SIG-M5 treated with dmso at 0.1 percent for 504 hours (cell line): ENCODE data around the gene MIS12.

ENCODE experiments used
- DNase-seq: peaks from one replicate; lab custom pipeline; 2025; ENCODE audit not compliant: unreplicated experiment; lab: John Stamatoyannopoulos, UW

MIS12 gene, protein sequence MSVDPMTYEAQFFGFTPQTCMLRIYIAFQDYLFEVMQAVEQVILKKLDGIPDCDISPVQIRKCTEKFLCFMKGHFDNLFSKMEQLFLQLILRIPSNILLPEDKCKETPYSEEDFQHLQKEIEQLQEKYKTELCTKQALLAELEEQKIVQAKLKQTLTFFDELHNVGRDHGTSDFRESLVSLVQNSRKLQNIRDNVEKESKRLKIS

DNA sequence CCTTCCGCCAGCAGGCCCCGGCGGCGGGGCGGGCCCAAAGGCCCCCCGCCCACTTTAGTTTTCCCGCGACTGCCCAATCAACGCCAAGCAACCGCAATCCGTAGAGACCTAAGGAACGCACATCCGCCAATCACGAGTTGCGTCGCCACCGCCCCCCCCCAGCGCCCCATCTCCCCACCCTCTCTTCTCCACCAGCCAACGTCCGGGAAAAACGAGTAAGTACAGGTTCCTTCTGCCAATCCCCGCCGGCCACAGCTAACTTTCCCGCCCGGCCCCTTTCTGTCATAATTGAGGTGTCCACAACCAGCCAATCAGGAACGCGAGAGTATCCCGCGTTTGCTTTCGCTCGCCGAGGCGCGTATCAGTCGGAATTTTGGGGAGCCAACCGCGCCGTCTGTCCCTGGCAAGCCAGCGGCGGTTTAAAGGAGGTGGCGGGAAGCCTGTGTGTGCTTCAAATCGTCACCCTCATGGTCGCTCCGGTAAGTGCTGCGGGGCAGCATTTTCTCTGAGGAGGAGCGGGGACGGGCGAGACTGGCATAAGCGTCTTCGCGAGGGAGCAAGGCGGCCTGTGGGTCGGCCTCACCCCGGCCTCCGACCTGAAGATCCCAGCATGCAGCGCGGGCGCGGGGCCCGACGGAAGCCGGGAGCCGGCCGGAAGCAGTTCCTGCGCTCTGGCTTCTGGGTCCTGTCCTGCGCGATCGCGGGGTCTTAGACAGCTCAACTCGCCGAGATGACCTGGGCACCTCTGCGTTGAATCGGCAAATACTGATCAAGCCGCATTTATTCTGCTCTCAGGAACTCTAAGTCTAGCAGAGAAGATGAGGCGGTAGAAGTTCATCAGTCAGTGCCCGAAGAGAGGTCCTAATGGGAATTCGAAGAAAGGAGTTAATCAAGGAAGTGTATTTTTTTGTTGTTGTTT, at the start of gene MIS12:
Gene MIS12 (plus strand): TSS at position 361 of the 919 bp plus-strand sequence. CDS start 2,297 bp downstream, outside the sequence.
- DNase-seq: peak; percentile 99

DNA sequence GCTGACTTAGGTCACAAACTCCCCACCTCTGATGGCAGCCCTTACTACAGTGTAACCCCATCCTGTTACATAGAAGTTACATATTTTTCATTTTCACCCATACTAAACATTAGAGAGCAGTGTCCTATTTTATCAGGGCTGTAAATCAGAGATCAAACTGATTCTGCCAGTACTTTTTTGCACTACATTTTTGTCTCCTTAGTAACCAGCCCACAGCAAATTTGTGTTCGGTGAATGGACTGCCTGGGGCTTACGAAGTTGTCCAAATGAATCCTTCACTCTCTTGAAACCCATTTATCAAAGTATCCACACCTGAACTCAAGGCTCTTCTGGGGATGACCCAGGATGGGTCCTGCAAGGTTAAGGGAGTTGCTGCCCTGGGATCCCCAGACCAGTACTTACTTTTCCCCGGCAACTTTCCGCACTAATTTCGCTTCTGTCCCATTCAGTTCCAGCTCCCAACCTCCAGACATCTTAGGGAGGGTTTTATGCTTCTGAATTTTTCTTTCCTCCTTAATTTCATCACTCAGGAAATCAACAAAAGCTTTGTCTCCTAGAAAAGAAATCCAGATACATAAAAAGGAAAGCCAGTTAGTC, 48.5 kb upstream of the MIS12 start:
- no peak for DNase-seq

DNA sequence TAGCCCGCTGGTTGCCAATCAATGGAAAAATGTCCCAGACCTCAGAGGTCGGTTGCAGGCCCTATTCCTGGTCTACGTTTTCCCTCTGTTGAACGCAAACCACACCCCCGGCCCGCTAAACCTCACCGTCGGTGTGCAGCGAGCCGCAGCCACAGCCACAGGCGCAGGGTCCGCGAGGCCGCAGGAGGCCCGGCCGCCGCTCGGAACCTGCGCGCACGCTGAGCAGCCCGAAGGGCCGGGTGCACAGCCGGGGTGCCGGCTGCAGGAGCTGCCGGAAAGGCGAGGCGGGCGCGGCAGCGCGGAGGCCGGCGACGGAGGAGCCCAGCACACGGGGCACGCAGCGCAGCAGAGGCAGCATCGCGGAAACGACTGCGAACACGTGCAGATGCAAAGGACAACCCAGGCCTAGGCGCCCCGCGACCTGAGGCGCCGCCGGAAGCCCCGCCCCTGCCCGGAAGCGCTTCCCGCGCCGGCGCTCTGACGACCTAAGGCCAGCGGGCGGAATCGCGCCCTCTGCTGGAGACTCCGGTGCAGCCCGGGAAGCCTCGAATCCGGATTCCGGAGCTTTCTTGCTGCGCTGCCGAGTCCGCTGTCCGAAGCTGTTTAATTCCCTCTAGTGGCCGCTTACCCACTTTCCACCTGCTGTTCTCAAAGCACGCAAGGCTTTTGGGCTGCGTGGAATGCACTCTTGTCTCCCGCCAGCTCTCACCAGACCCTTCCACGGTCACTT, 47.5 kb upstream of the MIS12 start, which contains the start of gene C1QBP:
Gene C1QBP (minus strand): TSS at position 440 of the 730 bp plus-strand sequence. CDS start 82 bp downstream, at position 358.
- peak; percentile 85 for DNase-seq

DNA sequence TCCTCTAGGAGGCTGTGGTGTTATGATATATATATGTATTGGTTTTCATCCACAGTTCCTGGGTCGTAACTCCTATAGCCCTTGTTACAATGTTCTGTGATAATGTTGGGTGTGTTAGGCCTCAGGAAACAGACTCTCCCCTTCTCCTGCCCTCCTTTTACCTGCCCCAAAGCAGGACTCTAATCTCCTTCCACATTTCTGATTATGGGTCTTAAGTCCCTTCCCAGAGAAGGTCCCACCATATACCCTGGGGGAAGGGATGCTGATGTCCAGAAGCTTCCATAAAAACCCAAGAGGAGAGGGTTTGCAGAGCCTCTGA, 47.0 kb upstream of the MIS12 start:
- DNase-seq: no peak

DNA sequence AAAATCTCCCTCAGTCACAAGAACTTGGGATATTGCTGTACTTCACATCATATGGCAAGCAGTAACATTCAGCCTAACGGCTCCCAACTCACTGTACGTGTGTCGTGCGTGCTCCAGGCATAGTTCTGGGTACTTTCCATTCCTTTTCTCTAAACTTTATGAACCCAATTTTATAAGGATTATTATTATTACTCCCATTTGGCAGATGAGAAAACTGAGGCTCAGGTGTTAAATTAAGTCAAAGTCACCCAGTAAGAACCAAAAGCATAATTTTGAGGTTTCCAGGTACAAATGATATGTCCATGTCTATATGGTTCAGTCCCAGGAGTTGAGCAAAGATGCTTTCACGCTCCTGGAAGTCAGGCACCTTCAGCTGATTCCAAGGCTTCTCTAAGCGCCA, 42.6 kb upstream of the MIS12 start:
- DNase-seq: no peak

DNA sequence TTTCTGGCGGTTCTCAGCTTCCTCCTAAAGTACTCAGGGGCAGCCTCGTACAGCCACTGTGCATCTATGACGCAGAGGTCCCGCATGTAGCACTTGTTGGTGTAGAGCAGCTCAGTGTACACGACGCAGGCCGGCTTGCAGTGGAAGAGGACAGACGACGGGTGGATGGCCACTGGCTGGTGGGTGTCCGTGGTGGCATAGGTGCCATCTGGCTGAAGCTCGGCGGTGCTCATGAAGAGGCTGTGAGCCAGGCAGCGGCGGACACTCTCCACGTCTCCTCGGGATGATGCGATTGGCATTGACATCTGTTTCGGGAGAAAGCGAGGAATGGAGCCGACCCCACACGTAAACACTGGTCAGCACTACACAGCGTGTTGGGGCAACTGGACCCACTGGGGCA, 42.2 kb upstream of the MIS12 start:
- no peak for DNase-seq

DNA sequence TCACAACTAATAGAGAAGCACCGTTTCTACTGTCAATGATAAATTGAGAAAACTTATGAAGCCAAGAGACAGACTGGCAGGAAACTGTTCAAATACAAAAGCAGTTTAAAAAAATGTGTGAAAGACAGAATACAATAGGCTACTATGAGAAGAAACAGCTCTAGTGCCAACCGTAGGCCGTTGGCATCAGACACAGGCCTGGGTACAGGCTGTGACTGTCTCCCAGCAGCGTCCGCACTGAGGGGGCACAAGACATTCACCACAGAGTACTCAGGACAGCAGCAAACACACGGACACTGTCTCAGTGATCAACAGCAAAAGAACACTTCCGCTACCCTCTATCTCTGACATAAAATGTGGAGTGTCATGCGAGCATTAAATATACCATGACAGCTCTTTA, 39.6 kb upstream of the MIS12 start:
- DNase-seq: no peak

DNA sequence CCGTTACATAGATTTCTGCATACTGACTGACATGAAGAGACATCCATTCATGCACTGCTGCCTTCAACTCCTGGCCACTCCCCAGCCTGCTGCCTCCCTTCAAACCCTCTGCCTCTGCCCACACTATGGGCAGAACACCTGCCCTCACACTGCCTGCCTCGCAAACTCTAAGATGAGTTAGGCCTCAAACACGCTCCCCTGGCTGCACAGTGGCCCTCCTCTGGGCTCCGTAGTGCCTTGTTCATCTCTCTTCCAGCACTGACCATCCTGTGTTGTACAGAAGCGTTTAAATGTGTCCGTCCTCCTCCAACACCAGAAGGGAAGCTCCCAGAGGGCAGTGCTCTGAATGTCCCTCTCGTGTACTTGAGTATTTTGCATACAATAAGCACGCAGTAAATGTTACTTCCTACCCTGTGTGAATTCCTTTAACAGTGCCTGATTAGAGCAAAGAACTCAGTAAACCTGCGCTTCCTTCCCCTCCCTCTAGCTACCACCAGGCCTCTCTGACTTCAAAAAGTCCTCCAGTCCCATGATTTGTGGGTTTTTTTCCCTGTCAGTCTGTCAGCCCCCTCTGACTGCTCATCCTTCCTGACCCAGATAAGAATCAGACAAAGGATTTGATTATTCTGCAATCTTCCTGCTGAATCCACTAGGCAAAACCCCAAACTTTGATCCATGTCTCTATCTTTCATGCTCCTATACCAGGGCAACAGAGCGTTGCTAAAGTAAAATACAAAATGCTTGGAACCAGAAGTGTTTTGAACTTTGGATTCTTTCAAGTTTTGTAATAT, 21.5 kb upstream of the MIS12 start:
- no peak for DNase-seq

DNA sequence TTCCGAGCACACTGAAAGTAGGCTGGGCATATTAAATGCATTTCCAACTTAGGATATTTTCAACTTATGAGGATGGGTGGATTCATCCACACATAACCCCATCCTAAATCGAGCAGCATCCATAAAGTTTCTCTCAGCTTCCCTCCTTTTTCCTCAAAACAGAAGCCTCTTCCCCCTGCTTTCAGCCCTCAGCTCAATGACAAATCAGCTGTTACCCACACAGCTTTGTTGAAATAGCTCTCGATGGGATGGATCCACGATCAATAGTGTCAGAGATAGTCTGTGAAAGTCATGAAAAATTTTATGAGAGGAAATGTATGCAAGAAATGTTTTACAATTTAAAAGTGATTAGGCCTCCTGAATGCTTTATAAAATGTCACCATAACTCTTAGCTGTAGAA, 20.1 kb upstream of the MIS12 start:
- no peak for DNase-seq

DNA sequence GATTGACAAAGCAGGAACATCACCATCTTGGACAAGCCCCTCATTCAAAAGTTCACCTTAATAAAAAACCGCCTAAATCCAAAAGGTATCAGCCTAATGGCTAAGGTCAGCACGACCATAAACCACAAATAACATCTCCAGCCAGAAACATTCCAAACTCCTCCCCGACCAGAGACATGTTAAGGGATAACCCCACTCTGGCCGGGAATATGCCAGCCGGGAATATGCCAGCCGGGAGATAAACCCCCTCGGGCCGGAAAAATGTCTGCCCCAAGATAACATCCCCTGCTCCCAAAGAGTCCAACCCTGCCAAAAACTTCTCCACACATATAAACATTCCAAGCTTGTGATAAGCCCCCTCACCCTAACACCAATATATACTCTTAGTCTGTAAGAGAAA, 18.9 kb upstream of the MIS12 start:
- DNase-seq: no peak

DNA sequence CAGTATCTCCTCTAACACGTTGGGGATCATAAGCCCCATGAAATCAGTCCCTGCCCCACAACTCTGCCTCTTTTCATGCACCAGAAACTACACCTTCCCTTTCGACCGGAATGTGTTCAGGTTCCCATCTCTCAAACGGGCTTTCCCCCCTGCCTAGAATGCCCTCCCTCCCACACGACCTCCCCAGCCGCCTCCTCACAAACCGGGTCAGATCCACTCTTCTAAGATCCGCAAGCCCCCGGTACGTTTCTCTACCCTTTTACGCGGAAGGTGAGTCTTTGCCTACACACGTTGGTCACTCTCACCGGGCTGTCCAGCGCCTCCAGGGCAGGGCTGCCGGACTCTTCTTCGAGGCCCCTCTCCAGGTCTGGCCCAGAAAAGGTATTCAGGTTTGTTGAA, 18.3 kb upstream of the MIS12 start:
- DNase-seq: peak; percentile 31

DNA sequence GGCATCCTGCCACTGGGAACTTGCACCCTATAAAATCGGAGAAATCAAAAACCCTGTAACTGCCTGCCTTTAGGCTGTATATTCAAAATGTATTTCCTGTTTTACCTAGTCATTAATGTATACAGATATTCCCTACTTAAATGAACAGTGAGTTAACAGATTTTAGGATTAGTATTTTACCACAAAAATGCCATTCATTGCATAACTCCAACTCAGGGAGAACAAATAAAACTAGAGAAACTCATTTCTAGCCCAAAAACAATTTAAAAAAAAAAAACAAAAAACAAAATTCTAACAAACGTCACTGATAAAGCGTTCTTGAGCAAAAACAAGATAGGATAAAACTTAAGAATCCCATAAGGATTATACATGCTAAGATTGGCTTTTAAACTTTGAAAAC, 13.9 kb upstream of the MIS12 start:
- no peak for DNase-seq

DNA sequence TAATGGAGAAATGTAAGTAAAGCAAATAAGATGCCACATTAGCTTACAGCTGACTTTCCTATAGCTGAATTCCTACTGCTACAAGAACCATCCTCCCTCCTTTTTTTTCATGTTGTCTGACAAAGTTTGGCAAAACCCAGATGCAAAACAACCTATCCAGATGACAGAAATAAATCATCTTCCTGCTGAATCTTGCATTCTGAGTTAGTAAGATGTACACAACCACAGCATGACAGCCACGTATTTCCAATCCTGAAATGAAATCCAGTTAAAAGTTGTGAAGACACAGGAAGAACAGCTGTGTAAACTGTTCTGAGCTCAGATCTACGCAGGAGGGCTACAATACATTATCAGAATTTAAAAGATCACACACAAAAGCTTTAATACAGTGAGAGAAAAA, 12.5 kb upstream of the MIS12 start:
- no peak for DNase-seq

DNA sequence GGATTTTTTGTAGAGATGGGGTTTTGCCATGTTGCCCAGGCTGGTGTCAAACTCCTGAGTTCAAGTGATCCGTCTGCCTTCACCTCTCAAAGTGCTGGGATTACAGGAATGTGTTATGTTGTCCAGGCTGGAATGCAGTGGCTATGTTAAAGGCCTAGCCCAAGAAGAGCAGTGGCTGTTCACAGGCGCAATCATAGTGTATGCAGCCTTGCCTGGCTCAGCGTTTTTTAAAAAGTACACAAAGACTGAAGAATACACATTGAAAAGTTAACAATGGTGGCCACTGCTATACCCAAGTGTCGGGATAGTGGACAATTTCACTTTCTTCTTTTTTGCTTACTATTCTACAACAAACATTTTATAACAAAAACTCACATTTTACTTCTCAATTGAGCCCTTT, 7.4 kb upstream of the MIS12 start:
- no peak for DNase-seq

DNA sequence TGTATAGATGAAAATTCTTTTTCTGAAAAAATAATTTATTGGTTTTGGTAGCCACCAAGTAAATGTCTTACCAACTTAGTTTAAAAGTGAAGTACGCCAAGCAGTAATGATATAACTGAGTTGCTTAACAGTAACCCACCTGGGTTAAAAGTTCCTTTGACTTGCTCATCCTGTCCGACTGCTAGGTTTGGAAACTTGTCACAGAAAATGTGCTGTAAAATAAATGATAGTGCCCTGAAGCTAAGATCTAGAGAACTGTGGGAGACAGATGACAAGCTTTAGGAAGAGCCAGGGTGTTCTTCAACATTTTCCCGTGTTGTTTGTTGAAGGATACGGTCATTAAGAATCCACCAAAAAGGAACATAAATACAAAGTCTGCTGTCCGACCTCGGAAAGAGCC, 5.4 kb upstream of the MIS12 start:
- DNase-seq: no peak

DNA sequence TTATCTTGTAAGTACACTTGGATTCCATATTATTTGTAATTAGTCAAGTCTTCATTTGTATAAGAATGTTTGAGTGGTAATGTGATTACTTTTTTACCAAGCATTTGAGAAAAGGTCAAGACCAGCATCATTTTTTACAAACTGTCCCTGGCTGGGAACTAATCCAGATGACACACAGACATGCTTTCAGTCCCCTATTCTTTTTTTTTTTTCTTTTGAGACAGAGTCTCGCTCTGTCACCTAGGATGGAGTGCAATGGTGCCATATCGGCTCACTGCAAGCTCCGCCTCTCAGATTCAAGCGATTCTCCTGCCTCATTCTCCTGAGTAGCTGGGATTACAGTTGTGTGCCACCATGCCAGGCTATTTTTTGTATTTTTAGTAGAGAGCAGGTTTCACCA, 4.9 kb upstream of the MIS12 start:
- DNase-seq: no peak

DNA sequence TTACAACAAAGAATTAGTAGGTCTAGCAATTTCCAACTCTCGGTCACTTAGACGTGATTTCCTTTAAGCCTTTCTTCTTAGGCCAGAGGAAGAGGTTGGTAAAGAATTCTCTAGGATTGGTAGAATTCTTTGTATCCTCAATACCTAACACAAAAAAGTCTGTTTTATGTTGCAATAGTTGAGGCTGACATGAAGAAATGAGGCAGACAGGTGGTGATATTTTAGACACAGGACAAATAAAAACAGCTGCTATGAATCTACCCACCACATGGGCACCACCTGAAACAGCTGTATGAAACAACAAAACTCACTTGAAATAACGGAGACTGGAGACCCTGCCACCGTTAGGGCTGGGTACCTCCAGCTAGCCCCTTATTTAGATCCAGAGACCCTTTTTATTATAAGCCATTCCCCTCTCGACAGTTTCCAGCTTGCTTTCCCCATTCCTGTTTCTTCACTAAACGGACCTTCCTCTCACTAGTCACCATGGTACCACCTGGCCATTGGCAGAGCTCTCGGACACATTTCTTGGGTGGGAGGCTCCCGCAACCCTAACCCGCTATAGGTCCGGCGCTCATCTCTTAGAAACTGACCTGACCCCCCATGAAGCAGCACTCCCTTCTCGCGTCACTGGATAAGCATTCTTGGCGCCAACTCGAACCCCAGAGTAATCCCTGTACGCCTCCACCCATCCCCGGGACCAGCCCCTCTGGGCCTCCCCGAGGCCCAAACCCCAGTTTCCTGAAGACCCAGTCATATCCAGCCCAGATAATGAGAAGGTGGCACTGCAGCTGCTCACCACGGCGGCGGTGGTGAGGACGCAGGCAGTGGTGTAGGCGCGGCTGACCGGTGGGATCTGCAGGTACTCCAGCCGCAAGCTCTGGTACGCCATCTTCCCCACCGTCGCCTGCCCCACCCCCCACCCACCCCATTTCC, 828 bp upstream of the MIS12 start, which contains the start of gene DERL2:
Gene DERL2 (minus strand): TSS at position 909 of the 936 bp plus-strand sequence. CDS start 17 bp downstream, at position 892.
- DNase-seq: no peak

DNA sequence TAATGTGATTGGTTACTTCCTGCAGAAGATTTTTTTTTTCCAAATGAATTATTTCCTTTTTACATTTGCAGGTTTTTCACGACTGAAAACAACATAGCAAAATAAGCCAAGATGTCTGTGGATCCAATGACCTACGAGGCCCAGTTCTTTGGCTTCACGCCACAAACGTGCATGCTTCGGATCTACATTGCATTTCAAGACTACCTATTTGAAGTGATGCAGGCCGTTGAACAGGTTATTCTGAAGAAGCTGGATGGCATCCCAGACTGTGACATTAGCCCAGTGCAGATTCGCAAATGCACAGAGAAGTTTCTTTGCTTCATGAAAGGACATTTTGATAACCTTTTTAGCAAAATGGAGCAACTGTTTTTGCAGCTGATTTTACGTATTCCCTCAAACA, 2.4 kb downstream of the MIS12 start:
- no peak for DNase-seq

DNA sequence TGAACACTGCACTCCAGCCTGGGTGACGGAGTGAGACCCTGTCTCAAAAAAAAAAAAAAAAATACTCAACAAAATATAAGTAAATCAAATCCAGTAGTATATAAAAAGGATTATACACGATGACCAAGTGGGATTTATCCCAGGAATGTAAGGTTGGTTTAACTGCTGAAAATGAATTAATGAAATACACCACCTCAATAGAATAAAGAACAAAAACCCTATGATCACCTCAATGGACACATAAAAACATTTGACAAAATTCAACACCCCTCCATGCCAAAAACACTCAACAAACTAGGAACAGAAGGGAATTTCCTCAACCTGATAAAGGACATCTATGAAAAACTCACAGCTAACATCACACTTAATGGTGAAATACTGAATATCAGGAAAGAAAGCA, 6.6 kb downstream of the MIS12 start:
- no peak for DNase-seq
